Measurements from ENCODE around the gene DHX30.

GRCh38 chr3:47874913-47875312 is 72.0 kb downstream of the DHX30 start:
- TF ChIP-seq CTCF (IDR thresholded peaks at IDR 0.05) (no peak), POLR2A (IDR thresholded peaks at IDR 0.05) (no peak), EP300 (IDR thresholded peaks at IDR 0.05) (no peak), POLR2AphosphoS5 (IDR thresholded peaks at IDR 0.05) (no peak)
